SK-N-SH (cell line): ENCODE data around the gene OSBPL2. TPM values are rescaled to one million over a fixed set of nuclear protein-coding genes. Genes with fewer than 3 reads are reported as not detected.

Source experiments
- CTCF ChIA-PET: fragments of 300-600, 350-600 bp; formaldehyde crosslinking; extraction: SDS; loops from one replicate; lab custom pipeline; 2021; lab: Yijun Ruan, JAX
- POLR2A ChIA-PET: fragments of 350-600 bp; sonication (Branson Sonifier 250); formaldehyde crosslinking; extraction: SDS; loops from one replicate; lab custom pipeline; 2020; ENCODE audit warnings: antibody characterized with exemption, inconsistent platforms; lab: Yijun Ruan, JAX
- DNase-seq: peaks from one replicate; pipeline ENCODE4 v3.0.0; 2012
- H2AFZ ChIP-seq: fragments of 200-600 bp; sonication (generic); 2 replicates; pipeline ENCODE4 v1.8.1; 2016; ENCODE audit warnings: antibody characterized with exemption, mild to moderate bottlenecking, low read depth
- H3F3A ChIP-seq: fragments of 200-600 bp; sonication (generic); replicated peaks from 2 replicates; pipeline ENCODE3; 2016; ENCODE audit warnings: antibody characterized with exemption, mild to moderate bottlenecking; ENCODE audit not compliant: insufficient read depth
- H3K27ac ChIP-seq, 2 experiments: fragments of 200-500 bp in 1 of 2; fragments of 200-600 bp in 1 of 2; sonication (Bioruptor generic) in 1 of 2; sonication (generic), shearing (Covaris generic) in 1 of 2; 2 replicates each; pipeline versions ENCODE4 v1.5.1 to v1.6.1; 2014 to 2016; ENCODE audit warnings: low read depth in 2 of 2, inconsistent platforms in 1 of 2, low read length in 1 of 2, mild to moderate bottlenecking in 1 of 2, mixed read lengths in 1 of 2
- H3K27me3 ChIP-seq: fragments of 200-600 bp; sonication (generic), shearing (Covaris generic); 2 replicates; pipeline ENCODE4 v1.6.1; 2016; ENCODE audit warnings: mixed run types; ENCODE audit not compliant: insufficient read depth
- H3K36me3 ChIP-seq, 2 experiments: fragments of 200-500 bp in 1 of 2; fragments of 200-600 bp in 1 of 2; sonication (Bioruptor generic) in 1 of 2; sonication (generic) in 1 of 2; replicated peaks in 1 of 2; 2 replicates each; pipeline versions ENCODE3 to v1.5.1; 2014 to 2016; ENCODE audit warnings: low read length in 1 of 2, mild to moderate bottlenecking in 1 of 2; ENCODE audit not compliant: insufficient read depth in 2 of 2, control insufficient read depth in 1 of 2
- H3K4me1 ChIP-seq, 2 experiments: fragments of 200-500 bp in 1 of 2; fragments of 200-600 bp in 1 of 2; sonication (Bioruptor generic) in 1 of 2; sonication (generic), shearing (Covaris generic) in 1 of 2; 2 replicates each; pipeline versions ENCODE4 v1.5.1 to v1.6.1; 2014 to 2016; ENCODE audit warnings: low read depth in 1 of 2, low read length in 1 of 2, mixed run types in 1 of 2; ENCODE audit not compliant: insufficient read depth in 2 of 2, control insufficient read depth in 1 of 2
- H3K4me2 ChIP-seq: fragments of 200-600 bp; sonication (generic), shearing (Covaris generic); 2 replicates; pipeline ENCODE4 v1.6.1; 2017; ENCODE audit warnings: mixed run types
- H3K4me3 ChIP-seq, 2 experiments: fragments of 200-500 bp in 1 of 2; fragments of 200-600 bp in 1 of 2; sonication (Bioruptor generic) in 1 of 2; sonication (generic), shearing (Covaris generic) in 1 of 2; 2 replicates each; pipeline versions ENCODE4 v1.5.1 to v1.8.1; 2014 to 2016; ENCODE audit warnings: low read depth in 2 of 2, inconsistent platforms in 1 of 2, low read length in 1 of 2, mild to moderate bottlenecking in 1 of 2, mixed read lengths in 1 of 2, moderate library complexity in 1 of 2
- H3K79me2 ChIP-seq: fragments of 200-600 bp; sonication (generic); 2 replicates; pipeline ENCODE4 v1.8.1; 2017; ENCODE audit warnings: mild to moderate bottlenecking; ENCODE audit not compliant: insufficient read depth
- H3K9ac ChIP-seq: fragments of 200-600 bp; sonication (generic); 2 replicates; pipeline ENCODE4 v1.6.1; 2017; ENCODE audit warnings: mixed run types
- H3K9me2 ChIP-seq: fragments of 200-600 bp; sonication (generic); 2 replicates; pipeline ENCODE4 v1.6.1; 2017; ENCODE audit warnings: mixed run types
- H3K9me3 ChIP-seq: fragments of 200-600 bp; sonication (generic); 2 replicates; pipeline ENCODE4 v1.6.1; 2017; ENCODE audit warnings: mixed run types, mild to moderate bottlenecking, moderate library complexity
- H4K20me1 ChIP-seq: fragments of 200-600 bp; sonication (generic); 2 replicates; pipeline ENCODE4 v1.6.1; 2017; ENCODE audit warnings: mild to moderate bottlenecking, mixed run types; ENCODE audit not compliant: insufficient read depth
- EZH2phosphoT487 ChIP-seq: fragments of 200-600 bp; sonication (generic); IDR thresholded peaks from 2 replicates; pipeline ENCODE4 v1.6.1; 2017; ENCODE audit warnings: low read depth, mixed run types, mild to moderate bottlenecking, antibody characterized with exemption, moderate library complexity, borderline replicate concordance
- FOSL2 ChIP-seq: IDR thresholded peaks from 2 replicates; pipeline ENCODE4 v1.4.0; 2012; ENCODE audit warnings: low read depth, mild to moderate bottlenecking, moderate library complexity, borderline replicate concordance
- MAX ChIP-seq: IDR thresholded peaks from 2 replicates; pipeline ENCODE4 v1.4.0; 2012; ENCODE audit warnings: low read depth
- MXI1 ChIP-seq: IDR thresholded peaks from 2 replicates; pipeline ENCODE4 v1.6.1; 2012; ENCODE audit warnings: mild to moderate bottlenecking, low read depth, low read length, improper control_type of control experiment
- NFIC ChIP-seq: IDR thresholded peaks from 2 replicates; pipeline ENCODE4 v1.4.0; 2012; ENCODE audit warnings: borderline replicate concordance
- NRF1 ChIP-seq: IDR thresholded peaks from 2 replicates; pipeline ENCODE4 v1.6.1; 2012; ENCODE audit warnings: low read depth, mild to moderate bottlenecking, low read length
- REST ChIP-seq: IDR thresholded peaks from 2 replicates; pipeline ENCODE4 v1.6.1; 2012; ENCODE audit warnings: mild to moderate bottlenecking, low read depth, low read length, moderate library complexity
- SMC3 ChIP-seq: IDR thresholded peaks from 2 replicates; pipeline ENCODE4 v1.6.1; 2012; ENCODE audit warnings: low read depth, low read length, improper control_type of control experiment
- TAF1 ChIP-seq: IDR thresholded peaks from 2 replicates; pipeline ENCODE4 v1.6.1; 2012; ENCODE audit warnings: low read depth, mild to moderate bottlenecking, low read length, moderate library complexity, borderline replicate concordance
- TCF12 ChIP-seq: IDR thresholded peaks from 2 replicates; pipeline ENCODE4 v1.4.0; 2012
- USF1 ChIP-seq: IDR thresholded peaks from 2 replicates; pipeline ENCODE4 v1.4.0; 2012; ENCODE audit warnings: low read depth, borderline replicate concordance
- USF2 ChIP-seq: fragments of 150-350 bp; IDR thresholded peaks from 2 replicates; pipeline ENCODE4 v1.6.1; 2017; ENCODE audit warnings: antibody characterized with exemption, low read length, low read depth, borderline replicate concordance
- YY1 ChIP-seq: IDR thresholded peaks from 2 replicates; pipeline ENCODE4 v1.4.0; 2012; ENCODE audit warnings: low read depth, mild to moderate bottlenecking
- WGBS: methylation state at CpG from one replicate; pipeline ENCODE4 v1.1.6; 2017; ENCODE audit warnings: low lambda C conversion rate; 5-methylcytosine and 5-hydroxymethylcytosine counted together
- polyA plus RNA-seq, 3 experiments: library from polyadenylated mRNA; depleted of rRNA; stranded (reverse); fragments of >200 nt; gene quantifications; 2 replicates each; pipeline ENCODE4 v1.2.3, GENCODE V29; 2012

Gene OSBPL2
- polyA plus RNA-seq, 1 of the 3 experiments (the other 2 are of a cell fraction) = 17.7 TPM

GRCh38 chr20:62288535-62289105 lies 50.3 kb downstream of the OSBPL2 start:
- H3F3A ChIP-seq = peaks cover 3% of the 10 kb centered on the region
- no peak overlapping the region for H2AFZ ChIP-seq
- POLR2A ChIA-PET = no interaction called here
- no peak overlapping the region for H3K4me2 ChIP-seq
- no peak overlapping the region for H3K9ac ChIP-seq
- H3K27me3 ChIP-seq = no peaks in the 10 kb centered on the region
- H3K4me3 ChIP-seq = no peak overlapping the region
- H3K79me2 ChIP-seq = no peaks in the 10 kb centered on the region
- no peak for TF ChIP-seq USF1
- no peak for TF ChIP-seq TCF12
- TF ChIP-seq EZH2phosphoT487 = no peak
- no peak for TF ChIP-seq NFIC
- TF ChIP-seq MAX = no peak
- no peak for TF ChIP-seq REST
- TF ChIP-seq SMC3 = no peak
- no peak for TF ChIP-seq USF2
- no peak for TF ChIP-seq TAF1
- no peak for TF ChIP-seq YY1
- no peak for TF ChIP-seq NRF1
- no peak for TF ChIP-seq FOSL2
- no peak for TF ChIP-seq MXI1
- TF ChIP-seq, all 33 proteins: peak for 0
- no peak overlapping the region for H3K27ac ChIP-seq
- H3K4me1 ChIP-seq = no peaks in the 10 kb centered on the region
- no peaks in the 10 kb centered on the region for H4K20me1 ChIP-seq
- peaks cover 9 to 28% of the 10 kb centered on the region in 2 experiments for H3K36me3 ChIP-seq
- CTCF ChIA-PET = no interaction called here
- DNase-seq = no peak
- no peaks in the 10 kb centered on the region for H3K9me3 ChIP-seq
- 93% methylated on average over 13 of the region's 15 CpGs for WGBS
- H3K9me2 ChIP-seq = no peaks in the 10 kb centered on the region
